Stimulated activated CD4-positive, alpha-beta T cell treated with anti-CD3 and anti-CD28 coated beads, Interleukin-2, amount 100 ng/mL, for 48 hours (primary cell): Measurements from ENCODE around the gene PGAP3.
"Not testable (repeated sequence)": the region's sequence is repeated elsewhere in the genome, so short reads cannot be mapped to it uniquely, and the experiment has no call there.

Experiments used
- DNase-seq, 2 donors: peaks; one replicate each; pipeline ENCODE4 v3.0.0-alpha.2; 2020

PGAP3 gene

GRCh38 chr17:39715375-39716072 is 27.7 kb upstream of the PGAP3 start:
- DNase-seq = no peak

DNA sequence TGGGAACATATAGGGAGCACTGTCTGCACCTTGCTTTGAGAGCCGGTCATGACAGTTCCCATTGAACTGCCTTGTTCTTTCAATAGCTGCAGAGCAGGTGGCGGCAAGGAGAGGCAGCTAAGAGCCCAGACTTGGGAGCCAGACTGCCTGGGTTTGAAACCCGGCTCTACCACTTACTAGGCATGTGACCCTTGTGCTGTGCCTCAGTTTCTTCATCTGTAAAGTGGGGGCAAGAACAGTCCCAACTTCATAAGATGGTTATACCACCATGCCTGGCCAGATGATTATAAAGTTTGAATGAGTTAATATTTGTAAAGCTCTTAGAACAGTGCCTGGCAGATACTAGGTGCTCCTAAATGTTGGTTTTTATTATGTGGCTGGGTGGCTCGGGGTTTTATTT is 26.4 kb upstream of the PGAP3 start:
- DNase-seq = no peak

DNA sequence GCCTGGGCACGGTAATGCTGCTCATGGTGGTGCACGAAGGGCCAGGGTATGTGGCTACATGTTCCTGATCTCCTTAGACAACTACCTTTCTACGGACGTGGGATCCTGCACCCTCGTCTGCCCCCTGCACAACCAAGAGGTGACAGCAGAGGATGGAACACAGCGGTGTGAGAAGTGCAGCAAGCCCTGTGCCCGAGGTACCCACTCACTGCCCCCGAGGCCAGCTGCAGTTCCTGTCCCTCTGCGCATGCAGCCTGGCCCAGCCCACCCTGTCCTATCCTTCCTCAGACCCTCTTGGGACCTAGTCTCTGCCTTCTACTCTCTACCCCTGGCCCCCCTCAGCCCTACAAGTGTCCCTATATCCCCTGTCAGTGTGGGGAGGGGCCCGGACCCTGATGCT is 24.0 kb upstream of the PGAP3 start:
- no peak for DNase-seq

DNA sequence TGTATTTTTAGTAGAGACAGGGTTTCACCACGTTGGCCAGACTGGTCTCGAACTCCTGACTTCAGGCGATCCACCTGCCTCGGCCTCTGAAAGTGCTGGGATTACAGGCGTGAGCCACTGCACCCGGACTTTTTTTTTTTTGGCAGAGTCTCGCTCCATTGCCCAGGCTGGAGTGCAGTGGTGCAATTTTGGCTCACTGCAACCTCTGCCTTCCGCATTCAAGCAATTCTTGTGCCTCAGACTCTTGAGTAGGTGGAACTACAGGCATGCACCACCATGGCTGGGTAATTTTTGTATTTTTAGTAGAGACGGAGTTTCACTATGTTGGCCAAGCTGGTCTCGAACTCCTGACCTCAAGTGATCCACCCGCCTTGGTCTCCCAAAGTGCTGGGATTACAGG is 23.2 kb upstream of the PGAP3 start:
- not testable (repeated sequence) for DNase-seq

- DNase-seq = no peak
Measured at GRCh38 chr17:39709998-39710964, 22.4 kb upstream of the PGAP3 start.

DNA sequence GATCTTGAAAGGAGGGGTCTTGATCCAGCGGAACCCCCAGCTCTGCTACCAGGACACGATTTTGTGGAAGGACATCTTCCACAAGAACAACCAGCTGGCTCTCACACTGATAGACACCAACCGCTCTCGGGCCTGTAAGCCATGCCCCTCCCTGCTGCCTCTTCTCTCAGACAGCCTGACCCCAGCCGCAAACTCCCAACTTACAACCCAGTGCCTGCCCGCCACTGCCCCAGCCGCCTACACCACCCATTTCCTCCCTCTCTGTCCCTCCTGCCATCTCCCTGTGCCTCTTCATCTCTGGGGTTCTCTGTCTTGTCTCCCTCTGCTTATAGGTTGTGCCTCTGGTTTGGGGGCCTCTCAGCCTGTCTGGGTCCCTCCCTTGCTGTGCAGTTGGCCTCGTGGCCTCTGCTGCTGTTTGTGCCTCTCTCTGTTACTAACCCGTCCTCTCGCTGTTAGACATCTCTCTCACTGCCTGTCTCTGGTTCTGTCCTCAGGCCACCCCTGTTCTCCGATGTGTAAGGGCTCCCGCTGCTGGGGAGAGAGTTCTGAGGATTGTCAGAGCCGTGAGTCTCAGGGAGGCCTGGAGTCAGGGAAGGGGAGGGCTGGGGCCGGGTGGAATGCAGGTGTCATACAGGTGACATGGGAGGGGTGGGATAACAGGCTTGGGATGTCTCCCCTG is 21.6 kb upstream of the PGAP3 start:
- no peak for DNase-seq

DNA sequence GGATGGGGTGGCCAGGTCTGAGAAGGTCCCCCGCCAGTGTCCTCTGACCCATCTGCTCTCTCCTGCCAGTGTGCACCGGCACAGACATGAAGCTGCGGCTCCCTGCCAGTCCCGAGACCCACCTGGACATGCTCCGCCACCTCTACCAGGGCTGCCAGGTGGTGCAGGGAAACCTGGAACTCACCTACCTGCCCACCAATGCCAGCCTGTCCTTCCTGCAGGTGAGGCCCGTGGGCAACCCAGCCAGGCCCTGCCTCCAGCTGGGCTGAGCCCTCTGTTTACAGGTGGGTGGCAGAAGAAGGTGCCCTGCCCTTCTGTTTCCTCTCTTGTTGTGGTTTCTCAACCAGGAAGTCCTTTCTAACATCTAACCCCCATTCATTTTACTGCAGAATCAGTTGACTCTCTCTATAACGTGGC is 19.1 kb upstream of the PGAP3 start:
- DNase-seq = no peak

- DNase-seq = no peak
Measured at GRCh38 chr17:39706383-39706782, 18.5 kb upstream of the PGAP3 start.

- no peak for DNase-seq
Measured at GRCh38 chr17:39705786-39706348, 18.0 kb upstream of the PGAP3 start.

DNA sequence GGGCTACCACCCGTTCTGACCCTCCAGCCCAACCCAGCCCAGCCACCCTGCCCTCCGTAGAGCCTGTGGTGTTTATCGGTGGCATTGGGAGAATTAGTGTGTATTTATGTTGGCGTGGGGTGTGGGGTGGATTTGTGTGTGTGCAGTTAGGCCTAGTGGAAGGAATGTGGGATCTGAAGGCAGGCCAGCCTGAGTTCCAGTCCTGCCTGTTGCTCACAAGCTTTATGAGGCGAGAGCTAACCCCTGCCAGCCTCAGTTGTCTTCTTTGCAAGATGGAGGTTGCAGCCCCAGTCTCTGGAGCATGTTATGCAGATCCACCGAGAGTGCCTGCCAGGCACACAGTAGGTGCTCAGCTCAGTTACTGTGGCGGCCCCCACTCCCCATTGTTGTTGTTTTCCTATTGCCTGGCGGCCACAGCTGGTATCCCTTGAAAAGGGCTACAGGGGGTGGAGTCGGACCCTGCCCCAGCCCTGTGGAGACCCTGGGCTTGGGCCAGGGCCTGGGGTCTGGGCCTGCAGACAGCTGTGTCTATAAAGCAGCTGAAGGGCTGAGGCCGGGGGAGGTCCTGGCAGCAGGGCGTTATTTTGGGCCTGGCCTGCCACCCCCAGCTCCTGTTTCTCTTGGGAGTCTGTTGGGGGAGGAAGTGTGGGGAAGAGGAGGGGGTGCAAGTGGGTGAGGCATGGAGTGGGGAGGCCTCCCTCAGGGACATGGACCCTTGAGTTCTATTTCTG is 17.1 kb upstream of the PGAP3 start:
- DNase-seq = no peak

- DNase-seq = no peak
Measured at GRCh38 chr17:39703913-39704312, 16.1 kb upstream of the PGAP3 start.

GRCh38 chr17:39702901-39703893 is 15.3 kb upstream of the PGAP3 start:
- no peak for DNase-seq

DNA sequence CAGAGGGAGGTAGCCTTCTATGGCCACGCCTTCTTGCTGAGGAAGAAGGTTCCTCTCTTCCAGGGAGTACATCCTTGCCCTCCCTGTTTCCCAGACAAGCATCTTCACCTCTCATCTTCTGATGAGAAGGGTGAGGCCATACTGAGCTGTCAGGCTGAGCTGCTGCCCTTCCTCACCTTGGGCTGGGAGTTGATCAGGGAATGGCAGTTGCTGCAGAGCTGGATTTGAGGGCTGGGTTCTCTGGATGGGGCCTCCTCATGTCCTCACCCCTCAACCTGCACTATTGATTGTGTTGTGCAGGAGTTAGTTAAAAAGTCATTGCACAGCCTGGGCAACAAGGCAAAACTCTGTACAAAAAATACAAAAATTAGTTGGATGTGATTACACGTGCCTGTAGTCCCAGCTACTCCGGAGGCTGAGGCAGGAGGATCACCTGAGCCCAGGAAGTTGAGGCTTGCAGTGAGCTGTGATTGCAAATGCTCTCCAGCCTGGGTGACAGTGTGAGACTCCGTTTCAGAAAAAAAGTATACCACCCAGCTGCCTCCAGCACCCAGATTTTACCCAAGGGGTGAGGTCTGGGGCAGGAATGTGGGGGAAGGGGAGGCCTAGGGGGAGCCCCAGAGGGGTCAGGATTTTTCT is 14.0 kb upstream of the PGAP3 start:
- no peak for DNase-seq

DNA sequence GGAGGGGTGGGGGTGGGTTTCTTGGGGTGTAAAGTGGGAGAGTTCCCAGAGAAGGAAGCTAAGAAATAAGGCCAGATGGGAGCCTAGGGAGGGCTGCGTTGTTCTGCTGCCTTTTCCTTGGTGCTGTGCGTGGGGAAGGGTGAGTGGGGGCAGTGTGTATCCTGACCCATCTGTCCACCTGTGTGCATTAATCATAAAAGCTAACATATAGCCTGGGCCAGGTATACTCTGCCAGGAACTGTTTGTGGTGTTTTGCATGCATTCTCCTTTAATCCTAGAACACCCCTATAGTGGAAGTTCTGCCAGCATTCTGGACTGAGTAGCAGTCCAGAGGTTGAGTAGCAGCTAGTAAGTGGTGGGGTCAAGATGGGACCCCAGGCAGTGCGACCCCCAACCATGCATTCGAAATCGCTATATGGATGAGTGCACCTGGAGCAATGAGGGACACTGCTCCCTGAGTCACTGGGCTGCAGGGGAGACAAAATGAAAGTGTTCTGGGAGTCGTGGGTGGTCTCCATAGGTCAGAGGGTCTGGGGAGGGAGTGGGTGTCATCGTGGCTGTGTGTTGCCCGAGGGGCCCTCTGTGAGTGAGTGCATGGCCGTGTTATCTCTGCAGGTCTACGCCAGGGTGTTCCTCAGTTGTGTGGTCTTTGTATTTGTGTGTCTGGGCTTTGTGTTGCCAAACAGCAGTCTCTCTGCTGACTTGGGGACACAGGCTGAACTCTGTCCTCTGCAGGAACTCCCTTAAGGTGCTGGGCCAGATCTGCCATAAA is 13.3 kb upstream of the PGAP3 start:
- DNase-seq = no peak

GRCh38 chr17:39700148-39700987 is 12.5 kb upstream of the PGAP3 start:
- no peak for DNase-seq

- DNase-seq = no peak
Measured at GRCh38 chr17:39699818-39700147, 11.9 kb upstream of the PGAP3 start, which contains the start of gene ERBB2. ERBB2 (plus strand) TSS chr17:39700064; CDS start chr17:39700239, 175 bp downstream.

GRCh38 chr17:39699157-39699817 is 11.4 kb upstream of the PGAP3 start:
- DNase-seq = not testable (repeated sequence)

- no peak for DNase-seq
Measured at GRCh38 chr17:39697961-39698360, 10.1 kb upstream of the PGAP3 start.
